Parathyroid adenoma (tissue), 2 donors: ENCODE measurements around the gene LRRC8E.
"Not testable (repeated sequence)": the region's sequence is repeated elsewhere in the genome, so short reads cannot be mapped to it uniquely, and the experiment has no call there.

Source experiments
- H2AFZ ChIP-seq: fragments of 300-600 bp; sonication (generic); one replicate; pipeline ENCODE4 v1.7.0; 2017; ENCODE audit warnings: antibody characterized with exemption, mild to moderate bottlenecking
- H3K27ac ChIP-seq: fragments of 300-600 bp; sonication (generic); one replicate; pipeline ENCODE4 v1.7.0; 2017
- H3K27me3 ChIP-seq: fragments of 300-600 bp; sonication (generic); one replicate; pipeline ENCODE4 v1.7.0; 2017; ENCODE audit warnings: low read length; ENCODE audit not compliant: control insufficient read depth, insufficient read depth
- H3K36me3 ChIP-seq: fragments of 300-600 bp; sonication (generic); one replicate; pipeline ENCODE4 v1.7.0; 2017; ENCODE audit warnings: low read length; ENCODE audit not compliant: control insufficient read depth, insufficient read depth
- H3K4me1 ChIP-seq: fragments of 300-600 bp; sonication (generic); one replicate; pipeline ENCODE4 v1.7.0; 2017; ENCODE audit warnings: control low read depth
- H3K4me2 ChIP-seq: fragments of 300-600 bp; sonication (generic); one replicate; pipeline ENCODE4 v1.7.0; 2017; ENCODE audit warnings: low read length
- H3K4me3 ChIP-seq: fragments of 300-600 bp; sonication (generic); one replicate; pipeline ENCODE4 v1.7.0; 2017; ENCODE audit warnings: low read depth, low read length
- H3K79me2 ChIP-seq: fragments of 300-600 bp; sonication (generic); one replicate; pipeline ENCODE4 v1.7.0; 2017; ENCODE audit warnings: control low read depth
- H3K9ac ChIP-seq: fragments of 300-600 bp; sonication (generic); one replicate; pipeline ENCODE4 v1.7.0; 2017; ENCODE audit warnings: mild to moderate bottlenecking
- H3K9me3 ChIP-seq: fragments of 300-600 bp; sonication (generic); one replicate; pipeline ENCODE4 v1.7.0; 2017; ENCODE audit warnings: low read length; ENCODE audit not compliant: control insufficient read depth
- CTCF ChIP-seq: fragments of 300-600 bp; sonication (generic); IDR thresholded peaks from one replicate; pipeline ENCODE4 v1.7.0; 2017; ENCODE audit warnings: antibody characterized with exemption, mild to moderate bottlenecking
- donor health status: primary hyperparathyroidism.

The LRRC8E gene

GRCh38 chr19:7856679-7857663, 31.3 kb upstream of the LRRC8E start:
- Histone ChIP-seq H3K9ac (no peak overlapping the region), H3K27me3 (no peaks in the 10 kb centered on the region), H3K27ac (no peak overlapping the region), H3K9me3 (no peaks in the 10 kb centered on the region), H3K79me2 (no peaks in the 10 kb centered on the region), H3K36me3 (no peaks in the 10 kb centered on the region), H2AFZ (no peak overlapping the region), H3K4me1 (peaks cover 6% of the 10 kb centered on the region), H3K4me3 (no peak overlapping the region), H3K4me2 (no peak overlapping the region)
- no peak for TF ChIP-seq CTCF

- Histone ChIP-seq H3K4me3 (no peak overlapping the region), H3K36me3 (no peaks in the 10 kb centered on the region), H3K9me3 (no peaks in the 10 kb centered on the region), H3K27ac (no peak overlapping the region), H2AFZ (no peak overlapping the region), H3K79me2 (no peaks in the 10 kb centered on the region), H3K4me2 (no peak overlapping the region), H3K4me1 (peaks cover 6% of the 10 kb centered on the region), H3K27me3 (no peaks in the 10 kb centered on the region), H3K9ac (no peak overlapping the region)
- TF ChIP-seq CTCF = no peak
Observed at GRCh38 chr19:7857727-7858108, 30.6 kb upstream of the LRRC8E start.

- Histone ChIP-seq H3K4me2 (no peak overlapping the region), H3K36me3 (no peaks in the 10 kb centered on the region), H3K27ac (no peak overlapping the region), H3K27me3 (no peaks in the 10 kb centered on the region), H3K9me3 (no peaks in the 10 kb centered on the region), H3K79me2 (no peaks in the 10 kb centered on the region), H3K9ac (no peak overlapping the region), H2AFZ (no peak overlapping the region), H3K4me1 (peaks cover 6% of the 10 kb centered on the region), H3K4me3 (no peak overlapping the region)
- TF ChIP-seq CTCF = no peak
Observed at GRCh38 chr19:7858109-7858770, 30.1 kb upstream of the LRRC8E start.

- not testable (repeated sequence) for H3K36me3 ChIP-seq, H3K27me3 ChIP-seq, H3K4me2 ChIP-seq, H3K4me3 ChIP-seq, H3K9ac ChIP-seq, H3K9me3 ChIP-seq, H3K27ac ChIP-seq, H2AFZ ChIP-seq, H3K79me2 ChIP-seq, H3K4me1 ChIP-seq
Observed at GRCh38 chr19:7859087-7859486, 29.2 kb upstream of the LRRC8E start.

- Histone ChIP-seq H3K9me3 (no peaks in the 10 kb centered on the region), H3K4me1 (no peaks in the 10 kb centered on the region), H3K9ac (no peak overlapping the region), H3K27me3 (no peaks in the 10 kb centered on the region), H2AFZ (no peak overlapping the region), H3K79me2 (no peaks in the 10 kb centered on the region), H3K27ac (no peak overlapping the region), H3K36me3 (no peaks in the 10 kb centered on the region), H3K4me2 (no peak overlapping the region), H3K4me3 (no peak overlapping the region)
- no peak for TF ChIP-seq CTCF
Observed at GRCh38 chr19:7859831-7860713, 28.2 kb upstream of the LRRC8E start.
